Hepatic stellate cell (primary cell): ENCODE measurements around the gene BCL2L2.
A peak's percentile ranks its signal among the peaks of the same experiment; 100 is the strongest.
"Not testable (repeated sequence)": the region's sequence is repeated elsewhere in the genome, so short reads cannot be mapped to it uniquely, and the experiment has no call there.

Source experiments
- DNase-seq: peaks from one replicate; pipeline ENCODE4 v3.0.0; 2011; ENCODE audit warnings: low spot score

Gene BCL2L2

DNA sequence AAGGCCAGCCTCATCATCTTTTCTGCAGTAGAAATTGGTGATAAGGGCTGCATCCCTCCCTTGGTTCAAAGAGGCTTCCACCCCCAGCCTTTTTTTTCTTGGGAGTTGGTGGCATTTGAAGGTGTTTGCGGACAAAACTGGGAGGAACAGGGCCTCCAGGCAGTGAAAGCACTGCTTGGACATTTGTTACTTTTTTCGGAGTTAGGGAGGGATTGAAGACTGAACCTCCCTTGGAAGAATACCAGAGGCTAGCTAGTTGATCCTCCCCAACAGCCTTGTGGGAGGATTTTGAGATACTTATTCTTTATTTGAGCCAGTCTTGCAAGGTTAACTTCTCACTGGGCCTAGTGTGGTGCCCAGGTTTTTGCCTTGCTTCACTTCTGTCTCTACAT, 17.8 kb downstream of the BCL2L2 start:
- no peak for DNase-seq

DNA sequence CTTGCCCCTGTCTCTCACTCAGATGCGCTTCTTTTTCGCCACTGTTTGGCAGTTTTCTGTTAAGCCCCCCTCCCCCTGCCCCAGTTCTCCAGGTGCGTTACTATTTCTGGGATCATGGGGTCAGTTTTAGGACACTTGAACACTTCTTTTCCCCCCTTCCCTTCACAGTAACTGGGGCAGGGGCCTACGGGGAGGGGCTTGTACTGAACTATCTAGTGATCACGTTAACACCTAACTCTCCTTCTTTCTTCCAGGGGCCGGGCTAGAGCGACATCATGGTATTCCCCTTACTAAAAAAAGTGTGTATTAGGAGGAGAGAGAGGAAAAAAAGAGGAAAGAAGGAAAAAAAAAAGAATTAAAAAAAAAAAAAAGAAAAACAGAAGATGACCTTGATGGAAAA, 18.4 kb downstream of the BCL2L2 start:
- DNase-seq, result no peak

DNA sequence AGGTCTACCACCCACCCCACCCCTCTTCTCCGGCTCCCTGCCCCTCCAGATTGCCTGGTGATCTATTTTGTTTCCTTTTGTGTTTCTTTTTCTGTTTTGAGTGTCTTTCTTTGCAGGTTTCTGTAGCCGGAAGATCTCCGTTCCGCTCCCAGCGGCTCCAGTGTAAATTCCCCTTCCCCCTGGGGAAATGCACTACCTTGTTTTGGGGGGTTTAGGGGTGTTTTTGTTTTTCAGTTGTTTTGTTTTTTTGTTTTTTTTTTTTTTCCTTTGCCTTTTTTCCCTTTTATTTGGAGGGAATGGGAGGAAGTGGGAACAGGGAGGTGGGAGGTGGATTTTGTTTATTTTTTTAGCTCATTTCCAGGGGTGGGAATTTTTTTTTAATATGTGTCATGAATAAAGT, 19.1 kb downstream of the BCL2L2 start:
- DNase-seq, result not testable (repeated sequence)

DNA sequence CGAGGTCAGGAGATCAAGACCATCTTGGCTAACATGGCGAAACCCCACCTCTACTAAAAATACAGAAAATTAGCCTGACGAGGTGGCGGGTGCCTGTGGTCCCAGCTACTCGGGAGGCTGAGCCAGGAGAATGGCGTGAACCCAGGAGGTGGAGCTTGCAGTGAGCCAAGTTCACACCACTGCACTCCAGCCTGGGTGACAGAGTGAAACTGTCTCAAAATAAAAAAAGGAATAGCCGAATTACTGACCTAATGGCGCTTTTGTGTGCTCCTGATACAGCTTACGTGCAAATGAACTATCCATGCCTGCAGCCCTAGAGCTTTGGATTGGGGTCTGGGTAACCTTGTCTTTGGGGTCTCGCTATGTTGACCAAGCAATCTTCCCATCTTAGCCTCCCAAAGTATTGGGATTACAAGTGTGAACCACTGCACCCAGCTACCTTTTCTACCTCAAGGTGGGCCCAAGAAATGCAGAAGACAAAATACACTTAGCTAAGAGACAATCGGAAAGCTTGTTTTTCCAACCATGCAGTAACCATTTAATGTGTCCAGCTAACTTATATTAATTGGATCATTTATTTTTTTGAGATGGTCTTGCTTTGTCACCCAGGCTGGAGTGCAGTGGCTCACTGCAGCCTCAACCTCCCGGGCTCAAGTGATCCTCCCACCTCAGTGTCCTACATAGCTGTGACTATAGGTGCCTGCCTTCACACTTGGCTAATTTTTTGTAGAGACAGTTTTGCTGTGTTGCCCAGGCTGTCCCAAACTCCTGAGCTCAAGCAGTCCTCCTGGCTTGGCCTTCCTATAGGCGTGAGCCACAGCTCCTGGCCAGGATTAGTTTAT, 20.1 kb downstream of the BCL2L2 start:
- no peak for DNase-seq

DNA sequence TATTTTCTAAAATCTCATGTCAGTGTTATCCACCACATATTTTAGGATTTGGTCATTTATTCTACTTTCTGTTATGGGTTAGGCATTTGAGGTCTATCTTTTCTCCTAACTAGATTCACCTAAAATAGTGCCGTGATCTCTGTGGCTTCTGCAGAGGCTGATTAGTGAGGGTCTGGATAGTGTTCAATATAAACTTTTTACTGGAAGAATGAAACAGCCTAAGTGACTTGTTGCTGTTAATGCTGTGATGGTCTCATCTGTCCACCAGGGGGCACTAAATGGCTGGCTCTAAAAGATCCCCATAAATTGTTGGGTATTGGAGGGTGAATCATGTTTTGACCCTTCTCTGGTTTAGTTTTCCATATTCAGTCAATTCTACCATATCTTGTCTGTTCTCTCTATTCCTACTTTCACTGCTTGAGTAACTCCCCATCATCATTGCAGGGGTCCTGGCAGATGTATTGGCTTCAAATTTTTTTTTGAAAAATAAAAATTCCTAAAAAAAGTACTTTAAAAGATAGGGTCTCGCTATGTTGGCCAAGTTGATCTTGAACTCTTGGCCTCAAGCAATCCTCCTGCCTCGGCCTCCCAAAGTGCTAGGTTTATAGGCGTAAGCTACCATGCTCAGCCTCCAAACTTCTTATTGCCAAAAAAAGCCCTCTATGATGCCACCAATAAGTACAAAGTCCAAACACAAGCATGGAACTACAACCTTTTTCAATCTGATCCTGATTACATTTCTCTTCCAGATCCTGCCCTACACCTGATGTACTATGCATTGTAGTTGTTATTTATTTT, 21.5 kb downstream of the BCL2L2 start:
- DNase-seq, result peak; percentile 75

DNA sequence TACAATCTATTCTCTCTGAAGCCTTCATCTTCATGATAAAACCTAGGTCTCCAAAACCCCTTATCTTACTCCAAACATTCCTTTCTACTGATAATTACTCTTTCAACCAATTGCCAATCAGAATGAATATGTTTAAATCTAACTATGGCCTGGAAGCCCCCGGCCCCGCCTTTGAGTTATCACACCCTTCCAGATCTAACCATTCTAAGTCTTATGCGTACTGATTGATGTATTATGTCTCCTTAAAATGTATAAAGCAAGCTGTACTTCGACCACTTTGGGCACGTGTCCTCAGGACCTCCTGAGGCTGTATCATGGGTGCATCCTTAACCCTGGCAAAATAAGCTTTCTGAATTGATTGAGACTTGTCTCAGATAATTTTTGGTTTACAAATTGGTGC, 29.0 kb downstream of the BCL2L2 start:
- no peak for DNase-seq

DNA sequence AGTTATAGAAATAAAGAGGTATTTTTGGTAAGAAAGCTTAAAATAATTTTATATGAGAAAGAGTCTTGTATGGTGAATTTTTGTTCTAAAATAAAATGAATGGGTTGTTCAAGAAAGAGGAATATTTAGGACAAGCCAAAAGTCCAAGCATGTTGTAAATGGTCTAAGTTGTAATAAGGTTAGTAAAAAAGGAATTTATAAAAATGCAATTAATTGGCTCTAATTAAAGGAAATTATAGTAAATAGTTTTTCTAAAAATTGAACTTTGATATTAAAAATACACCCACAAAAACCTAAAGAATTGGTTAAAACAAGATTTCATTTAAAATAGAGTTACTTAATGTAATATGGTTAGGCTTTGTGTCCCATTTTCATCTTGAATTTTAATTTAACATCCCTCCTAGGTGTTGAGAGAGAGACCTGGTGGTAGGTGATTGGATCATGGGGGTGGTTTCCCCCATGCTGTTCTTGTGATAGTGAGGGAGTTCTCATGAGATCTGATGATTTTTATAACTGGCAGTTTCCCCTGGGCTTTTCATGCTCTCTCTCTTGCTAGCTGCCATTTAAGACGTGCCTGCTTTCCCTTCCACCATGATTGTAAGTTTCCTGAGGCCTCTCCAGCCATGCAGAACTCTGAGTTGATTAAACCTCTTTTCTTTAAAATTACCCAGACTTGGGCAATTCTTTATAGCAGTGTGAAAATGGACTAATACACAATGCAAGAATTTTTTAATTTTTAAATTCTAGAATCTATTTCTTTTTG, 33.1 kb downstream of the BCL2L2 start:
- DNase-seq, result no peak

DNA sequence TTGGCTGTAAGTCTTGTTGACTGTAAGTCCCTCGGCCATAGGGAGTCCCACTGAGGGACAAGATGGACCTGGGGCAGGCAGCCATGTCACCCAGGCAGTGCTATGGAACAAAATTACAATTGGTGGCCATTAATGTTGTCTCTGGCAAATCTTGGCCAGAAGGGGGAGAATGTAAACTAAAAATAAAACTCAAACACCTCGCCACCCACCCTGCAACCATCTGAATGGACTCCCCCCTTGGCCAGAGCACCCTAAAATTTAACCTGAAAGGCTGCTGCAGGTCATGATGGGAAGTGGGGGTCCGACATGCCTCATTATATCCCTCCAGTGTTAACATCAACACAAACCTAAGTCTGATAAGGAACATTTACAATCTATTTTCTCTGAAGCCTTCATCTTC, 37.8 kb downstream of the BCL2L2 start:
- no peak for DNase-seq

DNA sequence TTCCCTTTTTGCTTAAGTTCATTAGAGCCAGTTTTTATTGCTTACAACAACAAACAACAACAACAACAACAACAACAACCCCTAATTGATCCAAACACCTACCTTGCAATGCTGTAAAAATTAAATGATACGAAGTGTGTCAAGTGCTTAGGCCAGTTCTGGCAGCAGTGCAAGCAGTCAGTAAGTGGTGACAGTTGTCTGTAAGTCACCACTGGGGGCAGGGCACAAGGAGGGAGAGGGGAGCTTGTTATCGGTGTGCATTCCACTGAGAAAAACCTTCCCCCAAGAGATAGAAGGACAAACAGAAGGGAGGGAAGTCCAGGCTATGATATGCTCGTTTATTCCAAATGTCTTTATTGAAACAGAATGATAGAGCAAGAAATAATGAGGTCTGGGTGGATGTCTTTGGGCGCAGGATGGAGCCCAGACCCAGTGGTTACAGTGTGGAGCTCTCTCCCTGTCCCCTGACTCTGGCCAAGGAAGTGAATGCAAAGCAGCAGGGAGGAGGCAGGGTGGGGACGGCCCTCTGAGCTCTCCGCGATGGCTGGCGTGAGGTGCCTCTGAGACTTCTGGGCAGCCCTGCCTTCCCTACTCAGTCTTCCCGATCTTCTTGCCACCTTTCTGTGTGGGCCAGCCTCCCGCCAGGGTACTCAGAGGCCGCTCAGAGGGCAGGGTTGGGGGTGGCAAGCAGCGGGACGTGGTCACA, 39.5 kb downstream of the BCL2L2 start:
- no peak for DNase-seq

DNA sequence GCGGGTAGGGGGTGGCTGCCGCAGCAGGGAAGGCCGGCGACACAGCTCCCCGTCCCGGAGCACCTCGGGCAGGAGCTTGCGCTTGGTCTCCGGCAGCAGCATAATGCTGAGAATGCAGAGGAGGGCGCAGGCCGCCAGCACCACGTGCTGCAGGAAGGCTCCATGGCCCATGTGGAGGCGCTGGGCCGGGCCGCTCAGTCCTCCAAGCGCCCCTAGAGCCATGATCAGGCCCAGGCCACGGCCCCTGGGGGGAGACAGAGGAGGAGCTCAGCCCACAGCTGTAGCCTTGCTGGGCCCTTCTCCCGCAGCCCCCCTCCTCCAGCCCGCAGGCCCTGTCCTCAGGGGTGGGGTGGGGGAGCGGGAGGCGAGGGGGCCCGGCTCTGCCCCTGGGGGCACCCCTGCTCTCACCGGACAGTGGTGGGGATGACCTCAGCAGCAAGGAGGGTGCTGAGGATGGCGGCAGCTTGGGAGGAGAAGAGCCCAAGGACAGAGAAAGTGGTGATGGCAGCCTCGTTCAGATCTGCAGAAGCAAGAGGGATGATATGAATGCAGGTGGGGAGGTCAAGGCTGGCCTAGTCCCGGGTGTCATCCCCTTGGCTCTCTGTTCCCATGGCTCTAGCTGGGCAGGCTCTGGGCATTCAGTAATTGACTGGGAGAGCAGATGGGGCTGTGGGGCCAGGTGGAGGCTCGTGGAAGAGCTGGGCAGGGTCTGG, 40.2 kb downstream of the BCL2L2 start:
- no peak for DNase-seq

DNA sequence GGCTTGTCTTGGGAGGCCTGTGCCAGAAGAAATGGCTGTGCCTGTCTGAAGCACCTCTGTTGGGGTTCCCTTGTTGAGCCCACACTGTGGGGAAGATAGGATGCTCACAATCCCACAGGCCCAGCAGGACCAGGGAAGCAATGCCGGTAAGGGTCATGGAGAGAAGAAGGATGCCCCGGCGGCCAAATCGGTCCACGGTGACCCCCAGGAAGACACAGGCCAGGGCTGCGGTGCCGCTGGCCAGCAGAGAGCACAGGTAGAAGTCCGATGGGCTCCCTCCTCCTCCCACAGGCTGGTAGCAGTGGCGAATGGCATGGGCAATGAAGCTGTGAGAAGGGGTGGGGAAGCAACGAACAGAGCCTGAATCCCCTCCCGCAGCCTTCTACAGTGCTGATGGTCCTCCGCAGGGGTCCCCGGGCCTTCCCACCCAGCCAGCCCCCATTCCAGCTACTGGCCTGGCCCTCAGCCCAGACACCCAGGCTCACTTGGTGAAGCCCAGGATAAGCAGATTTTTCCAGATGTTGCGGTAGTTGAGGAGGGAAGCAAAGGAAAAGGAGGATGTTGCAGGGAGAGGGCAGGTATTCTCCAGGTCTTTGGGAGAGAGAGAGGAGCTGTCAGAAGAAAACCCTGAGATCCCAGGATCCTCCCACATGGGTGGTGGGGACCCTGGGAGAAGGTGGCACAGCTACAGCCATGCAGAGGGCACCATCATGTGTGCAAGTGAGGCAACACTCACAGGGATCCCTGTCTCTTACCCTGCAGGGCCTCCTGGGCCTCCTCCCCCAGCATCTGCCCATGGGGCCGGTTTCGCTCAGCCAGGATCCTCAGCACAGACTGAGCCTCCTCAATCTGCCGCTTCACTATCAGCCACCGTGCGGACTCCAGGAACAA, 41.0 kb downstream of the BCL2L2 start:
- DNase-seq, result no peak

DNA sequence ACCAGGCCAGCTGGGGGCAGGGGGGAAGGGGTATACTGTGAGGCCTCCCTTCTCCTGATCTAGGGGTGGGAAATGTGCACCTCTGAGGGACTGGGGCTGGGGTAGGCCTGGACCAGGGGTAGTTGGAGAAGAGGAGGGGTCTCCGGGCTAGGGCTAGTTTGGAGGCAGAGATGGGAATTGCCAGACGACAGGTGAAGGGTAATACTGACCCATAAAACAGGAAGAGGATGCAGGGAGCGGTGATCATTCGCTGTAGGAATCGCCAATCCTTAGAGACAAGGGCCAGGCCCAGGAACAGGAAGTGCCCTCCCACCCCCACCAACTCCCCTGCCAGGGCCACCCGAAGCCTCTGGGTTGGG, 41.6 kb downstream of the BCL2L2 start:
- no peak for DNase-seq

DNA sequence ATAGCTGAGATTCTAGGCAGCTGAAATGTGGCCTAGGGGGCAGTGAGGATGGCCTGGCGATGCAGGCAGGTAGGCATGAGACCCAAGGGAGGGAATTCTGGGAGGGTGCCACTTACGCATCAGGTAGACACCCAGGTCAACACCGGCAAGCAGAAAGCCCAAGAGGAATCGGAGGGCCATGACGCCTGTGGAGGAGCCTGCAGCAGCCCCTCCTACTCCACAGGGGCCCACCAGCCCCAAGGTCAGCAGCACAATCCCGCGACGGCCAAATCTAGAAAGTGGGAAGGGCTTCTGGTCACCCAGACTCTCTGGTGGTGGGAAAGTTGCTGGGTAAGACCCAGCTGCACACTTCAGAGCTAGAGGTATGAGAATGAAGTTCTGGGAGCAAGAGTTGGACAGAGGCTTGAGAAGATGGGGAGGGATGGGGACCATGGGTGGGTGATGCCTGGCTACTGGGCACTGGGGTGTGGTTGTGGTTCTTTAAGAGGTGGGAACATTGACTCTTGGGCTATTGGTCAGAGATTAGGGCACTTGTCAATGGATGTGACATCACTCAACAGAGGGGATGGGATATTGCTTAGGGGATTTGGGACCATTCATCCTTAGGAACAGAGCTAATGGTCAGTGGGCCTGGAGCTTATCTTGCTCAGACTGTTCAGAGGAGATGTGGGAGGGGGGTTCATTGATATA, 42.7 kb downstream of the BCL2L2 start:
- DNase-seq, result no peak

DNA sequence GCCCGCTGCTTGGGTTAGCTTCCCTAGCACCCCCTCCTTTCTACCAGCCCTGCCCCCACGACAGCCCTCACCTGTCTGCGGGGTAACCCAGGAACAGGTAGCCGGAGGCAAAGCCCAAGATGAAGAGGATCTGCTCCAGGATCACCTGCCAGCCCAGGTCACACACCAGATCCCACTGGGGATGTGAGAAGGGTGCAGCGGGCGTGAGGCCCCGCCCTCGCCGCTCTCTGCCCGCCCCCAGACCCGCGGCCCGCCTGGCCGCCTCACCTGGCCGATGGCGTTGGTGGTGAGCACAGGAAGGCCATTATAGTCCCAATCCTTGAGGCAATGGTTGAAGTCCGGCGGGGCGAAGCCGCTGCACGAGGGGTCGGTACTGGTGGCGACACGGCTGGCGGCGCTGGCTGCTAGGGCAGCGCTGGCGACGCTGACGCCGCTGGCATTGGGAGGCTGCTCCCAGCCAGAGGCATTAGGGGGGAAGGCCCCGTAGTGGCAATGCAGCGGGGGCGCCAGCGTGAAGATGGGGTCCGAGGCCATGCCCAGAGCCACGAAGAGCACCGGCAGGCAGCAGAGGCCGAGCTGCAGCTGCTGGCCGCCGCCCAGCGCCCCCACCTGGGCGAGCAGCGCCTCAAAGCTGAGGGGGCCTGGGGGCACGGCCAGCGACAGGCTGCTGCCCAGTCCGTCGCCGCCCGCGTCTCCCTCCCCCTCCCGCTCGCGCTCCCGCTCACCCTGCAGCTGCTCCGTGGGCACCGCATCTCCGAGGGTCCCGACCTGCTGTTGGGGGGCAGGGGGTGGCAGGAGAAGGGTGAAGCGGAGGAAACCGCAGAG, 45.3 kb downstream of the BCL2L2 start:
- DNase-seq, result no peak

DNA sequence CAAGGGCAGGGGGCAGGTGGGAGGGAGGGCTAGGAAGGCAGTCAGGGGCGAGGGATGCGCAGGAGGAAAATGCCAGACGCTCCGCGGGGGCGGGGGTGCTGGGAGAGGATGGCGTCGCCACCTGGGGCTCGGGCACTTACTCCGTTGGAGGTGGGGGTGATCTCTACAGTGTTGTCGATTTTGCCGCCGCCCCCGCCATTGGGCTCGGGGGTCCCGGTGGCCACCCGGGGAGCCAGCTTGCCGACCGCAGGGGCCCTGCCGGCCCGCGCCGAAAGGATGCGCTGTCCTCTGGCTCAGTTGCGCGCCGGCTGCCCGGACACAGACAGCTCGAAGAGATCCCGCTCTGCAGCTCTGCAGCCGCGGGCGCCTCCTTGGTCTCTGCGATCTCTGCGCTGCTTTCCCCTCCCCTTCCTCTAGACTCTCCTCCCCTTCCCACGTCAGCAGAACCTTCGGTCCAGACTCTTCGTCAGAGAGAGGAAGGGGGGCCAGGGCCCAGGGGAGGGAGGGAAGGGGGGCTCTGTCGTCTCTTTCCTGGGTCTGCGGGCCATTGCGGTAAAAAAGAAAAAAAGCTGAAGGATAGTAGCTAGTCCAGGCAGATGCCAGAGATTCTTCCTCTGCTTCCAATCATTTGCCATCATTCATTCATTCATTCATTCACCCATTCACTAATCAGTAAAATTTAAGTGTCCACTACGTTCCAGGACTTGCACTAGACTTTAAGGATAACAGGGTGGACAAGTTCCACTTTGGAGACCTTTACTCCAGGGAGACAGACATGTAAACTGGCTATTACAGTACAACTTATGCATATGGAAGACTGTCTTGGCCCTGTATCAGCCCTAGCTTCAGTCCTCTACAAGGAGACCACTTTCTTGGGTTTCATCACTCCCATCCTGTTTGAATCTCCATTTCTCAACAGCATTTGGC, 46.1 kb downstream of the BCL2L2 start, which contains the start of gene SLC22A17:
Gene SLC22A17, minus strand, starts transcription at position 382 of the 927 bp plus-strand sequence.
- peak; percentile 92 for DNase-seq

DNA sequence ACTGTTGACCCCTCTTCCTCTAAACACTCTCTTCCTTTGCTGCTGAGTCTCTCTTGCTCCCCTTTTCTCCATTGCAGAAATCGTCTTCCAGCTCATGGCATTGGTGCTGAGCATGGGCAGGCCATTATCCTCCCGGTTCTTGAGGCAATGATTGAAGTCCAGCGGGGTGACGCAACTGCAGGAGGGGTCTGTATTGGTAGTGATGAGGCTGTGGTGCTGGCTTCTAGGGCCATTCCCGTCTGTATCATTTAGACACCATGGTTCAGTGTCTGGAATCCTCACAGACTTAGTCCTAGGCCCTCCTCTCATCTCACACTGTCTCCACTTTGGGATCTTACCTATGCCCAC, 46.8 kb downstream of the BCL2L2 start:
- no peak for DNase-seq

DNA sequence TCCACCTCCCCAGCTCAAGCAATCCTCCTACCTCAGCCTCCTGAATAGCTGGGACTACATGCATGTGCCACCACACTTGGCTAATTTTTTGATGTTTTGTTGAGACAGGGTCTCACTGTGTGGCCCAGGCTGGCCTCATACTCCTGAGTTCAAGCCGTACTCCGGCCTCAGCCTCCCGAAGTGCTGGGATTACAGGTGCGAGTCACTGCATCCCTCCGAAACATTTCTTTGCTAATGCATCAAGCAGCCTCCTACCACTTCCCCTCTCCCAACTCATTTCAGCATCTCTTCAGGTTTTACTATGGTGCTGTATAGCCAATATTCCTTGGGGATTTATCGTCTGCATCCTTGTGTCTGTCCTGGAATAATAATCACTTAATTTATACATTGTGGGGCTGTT, 48.4 kb downstream of the BCL2L2 start:
- DNase-seq, result no peak
